DMS153 (cell line): ENCODE results near the gene RPS15A.

ENCODE experiments used
- DNase-seq: peaks from one replicate; lab custom pipeline; 2025; lab: John Stamatoyannopoulos, UW

RPS15A gene

GRCh38 chr16:18789850-18790706 is at the start of gene RPS15A:
RPS15A (minus strand) TSS chr16:18790334; CDS start chr16:18789113, 1,221 bp downstream.
- DNase-seq: peak; percentile 96

DNA sequence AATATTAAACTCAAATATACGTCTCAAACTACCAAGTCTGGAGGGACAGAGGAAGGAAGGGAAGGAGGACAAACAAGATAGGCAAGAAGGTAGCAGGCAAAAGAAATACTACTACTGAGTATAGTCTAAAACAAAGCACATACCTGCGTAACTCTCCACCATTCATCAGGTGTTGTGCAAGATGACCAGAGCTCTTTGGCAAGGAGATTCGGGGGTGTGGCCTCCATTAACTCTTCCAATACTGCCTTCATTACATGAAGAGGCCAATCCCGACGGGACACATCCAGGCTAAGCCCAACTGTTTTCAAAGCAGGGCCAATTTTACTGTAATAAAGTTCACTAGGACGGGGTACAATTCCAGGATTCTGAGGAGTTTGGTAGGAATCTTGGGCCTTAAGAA is 49.4 kb upstream of the RPS15A start:
- no peak for DNase-seq

- DNase-seq: no peak
These were observed 46.6 kb upstream of the RPS15A start for GRCh38 chr16:18836702-18837101.

GRCh38 chr16:18834864-18835263 is 44.7 kb upstream of the RPS15A start:
- DNase-seq: no peak

DNA sequence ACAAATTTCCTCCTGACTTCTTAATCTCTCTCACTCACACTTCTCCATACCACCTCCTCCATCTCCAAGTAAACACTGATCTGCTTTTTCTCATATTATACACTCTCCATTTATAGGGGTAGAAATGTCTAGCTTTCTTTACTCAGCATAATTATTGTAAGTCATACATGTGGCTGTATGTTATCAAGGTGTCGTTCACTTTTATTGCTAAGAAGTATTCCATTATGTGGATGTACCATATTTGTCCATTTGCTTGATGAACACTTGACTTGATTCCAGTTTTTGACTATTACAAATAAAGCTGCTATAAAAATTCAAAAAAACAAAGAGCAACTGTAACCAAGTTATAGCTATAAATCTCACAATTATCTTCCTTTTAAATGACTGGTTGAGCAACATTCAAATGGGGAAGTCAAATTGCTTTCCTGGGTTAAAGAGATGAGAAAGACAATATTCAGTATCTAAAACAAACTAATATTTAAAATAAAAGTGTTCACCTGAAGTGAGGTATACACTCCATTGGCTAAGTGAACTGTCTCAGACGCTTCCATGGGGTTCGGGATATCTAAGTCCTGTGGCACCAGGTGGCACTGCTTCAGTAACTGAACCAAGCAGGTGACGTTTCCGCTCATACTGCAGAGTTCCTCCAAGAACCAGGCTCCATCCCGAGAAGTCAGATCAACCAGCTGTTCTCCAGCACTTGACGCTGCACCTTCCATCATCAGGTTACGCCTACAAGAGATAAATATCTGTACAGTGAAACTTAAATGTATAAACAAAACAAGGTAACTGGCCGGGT is 43.8 kb upstream of the RPS15A start:
- DNase-seq: no peak

- no peak for DNase-seq
These were observed 42.5 kb upstream of the RPS15A start for GRCh38 chr16:18832613-18833012.

DNA sequence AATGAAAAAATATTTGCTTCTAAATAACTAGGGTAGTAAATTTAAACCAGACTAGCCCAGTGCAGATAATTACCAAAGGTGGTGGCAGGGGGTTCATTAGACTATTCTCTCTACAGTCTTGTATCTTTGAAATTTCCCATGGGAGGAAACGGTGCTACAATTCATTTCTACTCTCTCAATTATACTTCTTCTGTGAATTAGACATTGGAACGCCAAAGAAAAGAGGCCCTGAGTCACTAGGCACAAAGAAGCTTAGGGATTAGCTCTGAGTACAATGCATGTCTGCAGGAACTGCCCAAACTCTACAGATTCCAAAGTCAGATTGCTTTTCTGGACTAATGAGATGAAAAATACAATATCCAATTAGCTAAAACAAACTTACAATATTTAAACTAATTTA is 41.9 kb upstream of the RPS15A start:
- DNase-seq: no peak

DNA sequence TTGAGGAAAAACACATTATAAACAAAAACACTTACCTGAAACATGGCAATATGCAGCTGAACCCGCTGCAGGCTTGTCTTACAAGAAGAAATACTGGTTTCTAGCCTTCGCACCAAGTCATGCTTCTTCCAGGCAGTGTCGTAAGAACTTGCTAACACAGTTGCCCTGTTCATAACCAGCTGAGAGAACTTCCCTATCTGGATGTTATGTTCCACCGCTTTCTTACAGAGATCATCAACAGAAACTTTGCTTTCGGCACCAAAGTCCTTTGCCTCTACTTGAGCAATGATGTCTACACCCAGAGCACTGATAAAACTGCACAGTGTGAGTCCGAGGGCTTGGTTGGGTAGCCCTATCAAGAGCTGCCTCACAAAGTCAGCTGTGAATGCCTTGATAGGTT is 39.1 kb upstream of the RPS15A start:
- no peak for DNase-seq

- DNase-seq: no peak
These were observed 37.8 kb upstream of the RPS15A start for GRCh38 chr16:18827890-18828289.

- DNase-seq: no peak
These were observed 26.2 kb upstream of the RPS15A start for GRCh38 chr16:18816286-18816685.

DNA sequence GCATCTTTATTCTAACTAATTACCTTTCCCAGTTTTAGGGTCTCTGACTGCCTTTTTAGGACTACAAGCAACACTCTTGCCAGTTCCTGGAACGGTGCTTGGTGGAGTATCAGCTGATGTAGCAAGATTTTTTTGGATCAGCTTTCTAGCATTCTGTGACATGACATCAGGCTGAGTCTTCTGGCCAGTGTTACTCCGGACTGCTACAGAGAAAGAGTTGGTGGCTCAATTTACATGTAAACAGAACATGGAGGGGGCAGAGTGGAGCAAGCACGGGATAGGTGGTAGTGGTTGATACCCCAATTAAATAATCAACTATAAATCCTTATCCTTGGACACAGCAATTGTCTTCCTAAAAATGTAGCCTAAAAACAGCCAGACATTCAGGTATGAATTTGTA is 21.8 kb upstream of the RPS15A start:
- DNase-seq: no peak

- no peak for DNase-seq
These were observed 19.0 kb upstream of the RPS15A start for GRCh38 chr16:18809165-18809564.

GRCh38 chr16:18805257-18805773 is 15.2 kb upstream of the RPS15A start:
- DNase-seq: no peak

DNA sequence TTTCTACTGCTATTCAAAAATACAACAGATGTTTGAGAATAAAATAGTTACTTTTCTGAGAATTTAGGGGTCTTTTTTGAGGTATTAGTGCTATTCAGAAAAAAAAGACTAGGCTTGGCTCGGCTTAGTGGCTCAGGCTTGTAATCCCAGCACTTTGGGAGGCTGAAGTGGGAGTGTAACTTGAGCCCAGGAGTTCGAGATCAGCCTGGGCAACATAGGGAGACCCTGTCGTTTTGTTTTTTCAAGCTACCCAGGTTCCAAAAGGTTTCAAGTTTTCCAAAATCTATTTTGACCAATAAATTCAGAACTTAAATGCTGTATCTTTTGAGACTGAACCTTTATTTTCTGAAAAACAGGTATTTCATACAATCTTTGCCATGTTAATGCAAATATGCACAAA is 14.4 kb upstream of the RPS15A start:
- no peak for DNase-seq

DNA sequence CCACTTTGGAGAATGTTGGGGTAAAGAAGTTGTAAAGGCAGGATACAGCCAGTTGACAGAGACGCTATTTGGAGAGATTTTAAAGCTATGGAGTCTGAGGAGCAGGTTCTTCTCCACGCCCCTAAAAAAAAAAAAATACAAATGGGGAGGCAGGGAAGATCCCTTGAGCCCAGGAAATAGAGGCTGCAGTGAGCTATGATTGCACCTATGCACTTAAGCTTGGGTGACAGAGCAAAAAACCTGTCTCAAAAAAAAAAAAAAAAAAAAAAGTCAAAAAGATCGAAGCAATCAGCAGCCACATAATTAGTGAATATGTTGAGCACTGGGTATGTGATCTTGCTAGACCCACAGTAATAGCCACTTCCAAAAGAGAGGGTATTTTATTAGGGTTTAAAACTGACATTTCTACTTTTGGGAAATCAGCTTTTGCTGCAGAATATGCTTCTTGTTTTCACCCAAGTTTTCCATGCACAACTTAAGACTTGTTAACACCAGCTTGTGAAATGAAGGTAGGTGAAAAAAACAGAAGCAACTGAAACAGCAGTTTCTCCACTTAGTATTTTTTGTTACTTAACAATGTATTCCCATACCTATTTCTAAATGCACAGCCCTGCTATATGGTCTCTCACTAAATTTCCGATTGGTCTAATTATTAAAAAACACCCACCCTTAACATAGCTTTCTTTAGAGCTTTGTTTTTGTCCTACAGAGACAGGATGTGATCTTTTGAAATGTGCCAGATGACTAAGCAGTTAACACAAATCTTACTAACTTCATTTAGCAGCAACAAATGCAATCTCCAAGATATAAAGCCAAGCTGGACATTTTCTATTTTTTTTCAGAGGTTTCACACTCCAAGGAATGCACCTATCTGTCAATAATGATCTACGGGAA is 13.7 kb upstream of the RPS15A start:
- DNase-seq: no peak

DNA sequence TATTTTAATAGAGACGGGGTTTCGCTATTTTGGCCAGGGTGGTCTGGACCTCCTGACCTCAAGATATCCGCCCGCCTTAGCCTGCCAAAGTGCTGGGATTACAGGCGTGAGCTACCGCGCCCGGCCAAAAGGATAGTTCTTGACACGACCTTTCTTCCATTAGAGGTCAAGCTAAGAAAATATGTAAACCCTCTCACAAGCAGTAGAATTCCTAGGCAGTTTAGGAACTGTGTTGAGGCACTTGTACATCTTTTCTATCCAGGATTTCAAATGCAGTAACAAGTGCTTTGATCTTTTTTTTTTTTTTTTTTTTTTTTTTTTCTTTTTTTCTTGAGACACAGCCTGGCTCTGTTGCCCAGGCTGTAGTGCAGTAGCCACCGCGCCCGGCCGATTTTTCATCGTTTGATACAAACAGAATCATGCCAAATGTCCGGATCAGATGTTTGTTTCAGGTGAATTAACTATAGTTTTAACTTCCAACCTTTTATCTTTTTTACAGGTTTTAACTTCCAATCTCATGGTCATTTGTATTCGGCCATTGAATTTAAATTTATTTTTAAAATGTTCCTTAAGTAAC is 12.7 kb upstream of the RPS15A start:
- no peak for DNase-seq

GRCh38 chr16:18801145-18801972 is 11.2 kb upstream of the RPS15A start, which contains the start of gene ARL6IP1:
ARL6IP1 (minus strand) TSS chr16:18801549; CDS start chr16:18801466, 83 bp downstream.
- DNase-seq: peak; percentile 99

DNA sequence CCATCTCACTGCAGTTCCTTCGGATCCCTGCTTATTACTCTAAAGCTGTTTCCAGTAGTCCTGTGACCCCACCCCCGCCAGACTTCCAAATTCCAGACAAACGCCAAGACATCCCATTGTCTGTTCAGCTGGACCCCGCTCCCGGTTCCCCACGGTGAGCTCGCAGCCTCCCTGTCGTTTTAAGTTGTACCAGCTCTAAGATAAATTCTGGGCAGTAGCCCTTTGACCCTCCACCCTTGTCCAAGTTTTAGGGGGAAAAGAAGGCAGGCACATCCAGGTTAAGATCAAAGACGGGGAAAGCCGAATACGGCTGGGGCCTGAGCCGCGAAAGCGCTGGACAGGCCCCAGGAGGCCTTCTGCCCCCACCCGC is 10.6 kb upstream of the RPS15A start:
- no peak for DNase-seq

DNA sequence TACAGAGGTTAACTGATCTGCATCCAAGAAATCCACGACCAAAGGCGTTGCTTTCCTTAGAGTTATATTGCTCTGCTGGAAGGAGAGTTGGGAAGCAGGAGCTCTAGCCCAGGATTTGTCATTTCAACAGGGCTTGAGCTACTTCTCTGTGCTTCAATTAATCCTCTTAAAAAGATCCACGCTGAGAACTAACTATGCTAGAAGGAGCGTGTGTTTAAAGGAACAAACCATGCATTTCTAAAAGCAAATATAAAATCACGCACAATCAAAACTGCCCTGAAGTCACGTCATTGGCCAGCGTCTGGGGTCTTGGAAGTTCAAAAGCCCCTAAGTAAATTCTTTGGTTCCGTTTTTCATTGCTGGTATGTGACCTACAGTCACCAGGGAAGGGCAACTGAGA is 10.2 kb upstream of the RPS15A start:
- DNase-seq: no peak

DNA sequence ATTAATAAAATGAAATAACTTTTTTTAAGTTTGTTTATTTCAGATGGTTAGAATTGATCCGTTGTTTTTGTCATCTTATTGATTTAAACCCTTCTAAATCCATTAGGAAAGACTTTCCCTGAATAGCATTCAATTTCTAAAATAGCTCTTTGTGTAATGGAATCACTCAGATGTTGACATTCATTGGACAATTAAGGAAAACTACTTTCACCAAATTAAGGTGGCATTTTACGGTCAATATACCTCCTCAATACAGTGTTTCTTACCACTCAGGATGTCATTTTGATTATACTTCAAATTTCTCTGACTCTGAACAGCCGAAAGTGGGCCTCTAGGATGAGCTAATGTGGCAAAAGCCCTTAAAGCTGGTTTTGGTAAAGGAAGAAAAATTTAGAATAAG is 9.4 kb upstream of the RPS15A start:
- DNase-seq: no peak

DNA sequence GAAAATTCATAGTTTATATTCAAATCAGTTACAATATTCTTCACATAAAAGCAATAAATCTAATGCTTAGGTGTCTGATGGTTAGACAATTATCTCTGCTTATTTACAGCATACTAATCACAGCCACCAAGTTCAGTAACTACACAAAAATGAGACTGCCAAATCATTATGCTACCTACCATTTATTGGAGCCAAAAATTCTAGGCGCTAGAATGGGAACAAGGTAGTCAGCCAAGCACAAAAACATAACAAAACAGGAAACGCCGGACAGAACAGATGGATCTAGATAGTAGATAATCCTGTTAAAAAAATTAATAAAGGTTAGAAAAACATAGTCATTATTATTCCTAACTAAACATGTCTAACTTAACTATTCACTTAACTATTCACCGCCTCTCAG is 7.6 kb upstream of the RPS15A start:
- no peak for DNase-seq
